ENCODE results near the gene PACSIN3. TPM values are rescaled to one million over a fixed set of nuclear protein-coding genes. Genes with fewer than 3 reads are reported as not detected.

The PACSIN3 gene
- total and polyA plus RNA-seq, 2 of the 13 experiments (the other 11 are each of a cell fraction or from before 2014, with no cell fraction given): 47.9 to 93.3 TPM

DNA sequence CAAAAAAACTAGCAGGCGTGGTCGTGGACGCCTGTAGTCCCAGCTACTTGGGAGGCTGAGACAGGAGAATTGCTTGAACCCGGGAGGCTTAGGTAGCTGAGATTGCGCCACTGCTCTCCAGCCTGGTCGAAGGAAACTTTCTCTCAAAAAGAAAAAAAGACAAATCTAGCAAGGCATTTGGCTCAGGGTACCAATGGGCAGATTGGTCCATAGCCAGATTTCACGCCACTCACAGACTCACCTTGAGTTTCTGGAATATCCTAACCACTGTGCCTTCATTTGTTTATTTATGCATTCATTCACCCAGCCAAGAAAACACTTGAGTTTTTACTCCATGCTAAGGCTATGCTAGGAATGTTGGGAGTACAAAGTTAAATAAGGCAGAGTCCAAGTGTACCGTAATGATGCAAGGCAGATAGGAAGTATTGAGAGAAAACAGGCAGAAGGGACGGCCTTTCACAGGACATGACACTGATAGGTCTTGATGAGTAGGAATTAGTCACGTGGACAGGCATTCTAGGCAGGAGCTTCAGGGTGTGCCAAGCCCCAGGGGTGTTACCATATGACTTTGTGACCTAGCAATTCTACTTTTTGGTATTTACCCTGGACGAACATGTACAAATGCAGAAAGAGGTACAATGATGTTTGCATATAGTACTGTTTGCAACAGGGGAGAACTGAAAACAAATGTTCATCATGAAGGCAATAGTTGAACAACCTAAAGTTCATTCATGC, 3.0 kb upstream of the PACSIN3 start (continued):
- TF ChIP-seq, protein P1, sequence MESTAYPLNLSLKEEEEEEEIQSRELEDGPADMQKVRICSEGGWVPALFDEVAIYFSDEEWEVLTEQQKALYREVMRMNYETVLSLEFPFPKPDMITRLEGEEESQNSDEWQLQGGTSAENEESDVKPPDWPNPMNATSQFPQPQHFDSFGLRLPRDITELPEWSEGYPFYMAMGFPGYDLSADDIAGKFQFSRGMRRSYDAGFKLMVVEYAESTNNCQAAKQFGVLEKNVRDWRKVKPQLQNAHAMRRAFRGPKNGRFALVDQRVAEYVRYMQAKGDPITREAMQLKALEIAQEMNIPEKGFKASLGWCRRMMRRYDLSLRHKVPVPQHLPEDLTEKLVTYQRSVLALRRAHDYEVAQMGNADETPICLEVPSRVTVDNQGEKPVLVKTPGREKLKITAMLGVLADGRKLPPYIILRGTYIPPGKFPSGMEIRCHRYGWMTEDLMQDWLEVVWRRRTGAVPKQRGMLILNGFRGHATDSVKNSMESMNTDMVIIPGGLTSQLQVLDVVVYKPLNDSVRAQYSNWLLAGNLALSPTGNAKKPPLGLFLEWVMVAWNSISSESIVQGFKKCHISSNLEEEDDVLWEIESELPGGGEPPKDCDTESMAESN (CRISPR knock-in tag; conservative IDR thresholded peaks at IDR 0.05): peak; percentile 58; the same call in 1 of the 2 replicates
- TF ChIP-seq ZMYM2 (CRISPR knock-in tag; IDR thresholded peaks at IDR 0.05) (no peak), NFKBIZ (CRISPR knock-in tag; IDR thresholded peaks at IDR 0.05) (peak; percentile 34; the same call in 1 of the 2 replicates), ELF4 (CRISPR knock-in tag; IDR thresholded peaks at IDR 0.05; ENCODE audit: borderline replicate concordance) (no peak), TBL1XR1 (IDR thresholded peaks at IDR 0.05; ENCODE audit: borderline replicate concordance, low read length, partially characterized antibody) (peak; percentile 72), KMT2B (CRISPR knock-in tag; IDR thresholded peaks at IDR 0.05) (no peak), ZNF34 (CRISPR knock-in tag; IDR thresholded peaks at IDR 0.05; ENCODE audit: borderline replicate concordance) (no peak), CREB1 (IDR thresholded peaks at IDR 0.05) (peak; percentile 63), CREB1 (CRISPR knock-in tag; IDR thresholded peaks at IDR 0.05) (peak; percentile 58), SOX13 (IDR thresholded peaks at IDR 0.05) (no peak), SOX13 (CRISPR knock-in tag; conservative IDR thresholded peaks at IDR 0.05 in 1 of 2, IDR thresholded peaks at IDR 0.05 in 1 of 2) (peak in 1 of 2 experiments; percentile 87; a peak in 2 of 4 replicates), SIX4 (CRISPR knock-in tag; IDR thresholded peaks at IDR 0.05) (no peak), ZNF879 (CRISPR knock-in tag; IDR thresholded peaks at IDR 0.05) (no peak), ZNF766 (CRISPR knock-in tag; IDR thresholded peaks at IDR 0.05; ENCODE audit: borderline replicate concordance) (no peak), ZNF282 (IDR thresholded peaks at IDR 0.05; ENCODE audit: partially characterized antibody) (no peak), ZNF234 (CRISPR knock-in tag; conservative IDR thresholded peaks at IDR 0.05) (no peak), ZNF510 (CRISPR knock-in tag; IDR thresholded peaks at IDR 0.05; ENCODE audit: low read depth) (no peak), RBFOX2 (IDR thresholded peaks at IDR 0.05; ENCODE audit: low read depth, low read length) (no peak), ZNF343 (CRISPR knock-in tag; IDR thresholded peaks at IDR 0.05) (no peak)
- TF ChIP-seq, protein P2, sequence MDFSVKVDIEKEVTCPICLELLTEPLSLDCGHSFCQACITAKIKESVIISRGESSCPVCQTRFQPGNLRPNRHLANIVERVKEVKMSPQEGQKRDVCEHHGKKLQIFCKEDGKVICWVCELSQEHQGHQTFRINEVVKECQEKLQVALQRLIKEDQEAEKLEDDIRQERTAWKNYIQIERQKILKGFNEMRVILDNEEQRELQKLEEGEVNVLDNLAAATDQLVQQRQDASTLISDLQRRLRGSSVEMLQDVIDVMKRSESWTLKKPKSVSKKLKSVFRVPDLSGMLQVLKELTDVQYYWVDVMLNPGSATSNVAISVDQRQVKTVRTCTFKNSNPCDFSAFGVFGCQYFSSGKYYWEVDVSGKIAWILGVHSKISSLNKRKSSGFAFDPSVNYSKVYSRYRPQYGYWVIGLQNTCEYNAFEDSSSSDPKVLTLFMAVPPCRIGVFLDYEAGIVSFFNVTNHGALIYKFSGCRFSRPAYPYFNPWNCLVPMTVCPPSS (IDR thresholded peaks at IDR 0.05): no peak
- TF ChIP-seq, protein P3, sequence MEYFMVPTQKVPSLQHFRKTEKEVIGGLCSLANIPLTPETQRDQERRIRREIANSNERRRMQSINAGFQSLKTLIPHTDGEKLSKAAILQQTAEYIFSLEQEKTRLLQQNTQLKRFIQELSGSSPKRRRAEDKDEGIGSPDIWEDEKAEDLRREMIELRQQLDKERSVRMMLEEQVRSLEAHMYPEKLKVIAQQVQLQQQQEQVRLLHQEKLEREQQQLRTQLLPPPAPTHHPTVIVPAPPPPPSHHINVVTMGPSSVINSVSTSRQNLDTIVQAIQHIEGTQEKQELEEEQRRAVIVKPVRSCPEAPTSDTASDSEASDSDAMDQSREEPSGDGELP (IDR thresholded peaks at IDR 0.05; ENCODE audit: borderline replicate concordance, low read depth): peak; percentile 37; the same call in 1 of the 2 replicates
- TF ChIP-seq, protein P4, sequence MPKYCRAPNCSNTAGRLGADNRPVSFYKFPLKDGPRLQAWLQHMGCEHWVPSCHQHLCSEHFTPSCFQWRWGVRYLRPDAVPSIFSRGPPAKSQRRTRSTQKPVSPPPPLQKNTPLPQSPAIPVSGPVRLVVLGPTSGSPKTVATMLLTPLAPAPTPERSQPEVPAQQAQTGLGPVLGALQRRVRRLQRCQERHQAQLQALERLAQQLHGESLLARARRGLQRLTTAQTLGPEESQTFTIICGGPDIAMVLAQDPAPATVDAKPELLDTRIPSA (CRISPR knock-in tag; IDR thresholded peaks at IDR 0.05; ENCODE audit: borderline replicate concordance): no peak
- TF ChIP-seq, protein P5, sequence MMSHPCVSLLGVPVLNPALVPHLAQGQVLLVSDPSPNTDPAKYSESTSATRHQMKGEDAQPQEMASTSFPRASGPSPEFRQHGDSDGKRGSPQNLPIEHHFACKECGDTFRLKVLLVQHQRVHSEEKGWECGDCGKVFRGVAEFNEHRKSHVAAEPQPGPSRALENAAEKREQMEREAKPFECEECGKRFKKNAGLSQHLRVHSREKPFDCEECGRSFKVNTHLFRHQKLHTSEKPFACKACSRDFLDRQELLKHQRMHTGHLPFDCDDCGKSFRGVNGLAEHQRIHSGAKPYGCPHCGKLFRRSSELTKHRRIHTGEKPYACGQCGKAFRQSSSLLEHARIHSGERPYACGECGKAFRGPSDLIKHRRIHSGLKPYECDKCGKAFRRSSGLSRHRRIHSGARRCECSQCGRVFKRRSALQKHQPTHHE (CRISPR knock-in tag; IDR thresholded peaks at IDR 0.05; ENCODE audit: borderline replicate concordance): no peak
